OCI-LY1 (cell line): ENCODE results near the gene ASS1.

Source experiments
- H2AFZ ChIP-seq: fragments of 200-600 bp; sonication (generic), shearing (Covaris generic); 2 replicates; pipeline ENCODE4 v1.6.0; 2014; ENCODE audit warnings: antibody characterized with exemption, mild to moderate bottlenecking, low read length
- H3F3A ChIP-seq: fragments of 200-600 bp; sonication (generic), shearing (Covaris generic); 2 replicates; pipeline ENCODE4 v1.6.0; 2014; ENCODE audit warnings: mild to moderate bottlenecking, antibody characterized with exemption, low read length, moderate library complexity; ENCODE audit not compliant: insufficient read depth
- H3K27ac ChIP-seq: fragments of 200-600 bp; sonication (generic); 2 replicates; pipeline ENCODE4 v1.5.1; 2014; ENCODE audit warnings: low read length, mixed run types, mild to moderate bottlenecking, low read depth; ENCODE audit not compliant: poor library complexity, severe bottlenecking
- H3K27me3 ChIP-seq: fragments of 200-600 bp; sonication (generic); 2 replicates; pipeline ENCODE4 v1.6.0; 2014; ENCODE audit warnings: antibody characterized with exemption, mild to moderate bottlenecking, low read length, moderate library complexity; ENCODE audit not compliant: insufficient read depth
- H3K36me3 ChIP-seq: fragments of 200-600 bp; sonication (generic); 2 replicates; pipeline ENCODE4 v1.6.1; 2014; ENCODE audit warnings: mild to moderate bottlenecking, antibody characterized with exemption, low read length, moderate library complexity, mixed read lengths; ENCODE audit not compliant: insufficient read depth
- H3K4me1 ChIP-seq: fragments of 200-600 bp; sonication (generic); 2 replicates; pipeline ENCODE4 v1.5.1; 2014; ENCODE audit warnings: mild to moderate bottlenecking, low read length, moderate library complexity; ENCODE audit not compliant: insufficient read depth, severe bottlenecking
- H3K4me2 ChIP-seq: fragments of 200-600 bp; sonication (generic), shearing (Covaris generic); 2 replicates; pipeline ENCODE4 v1.6.1; 2014; ENCODE audit warnings: low read length
- H3K4me3 ChIP-seq: fragments of 200-600 bp; sonication (generic); 2 replicates; pipeline ENCODE4 v1.5.1; 2014; ENCODE audit warnings: low read length, low read depth, mild to moderate bottlenecking, mixed read lengths; ENCODE audit not compliant: poor library complexity, severe bottlenecking
- H3K79me2 ChIP-seq: fragments of 200-600 bp; shearing (Covaris generic); 2 replicates; pipeline ENCODE4 v1.6.1; 2016; ENCODE audit warnings: mixed run types, low read length, mixed read lengths; ENCODE audit not compliant: insufficient read depth
- H3K9ac ChIP-seq: fragments of 200-600 bp; sonication (generic), shearing (Covaris generic); 2 replicates; pipeline ENCODE4 v1.6.1; 2014; ENCODE audit warnings: mild to moderate bottlenecking, low read length, mixed read lengths
- H3K9me2 ChIP-seq: fragments of 200-600 bp; sonication (generic), shearing (Covaris generic); 2 replicates; pipeline ENCODE4 v1.6.1; 2014; ENCODE audit warnings: low read depth, mild to moderate bottlenecking, low read length, mixed read lengths
- H3K9me3 ChIP-seq: fragments of 200-600 bp; shearing (Covaris generic); 2 replicates; pipeline ENCODE4 v1.6.1; 2014; ENCODE audit warnings: low read length, mixed read lengths
- H4K20me1 ChIP-seq: fragments of 200-600 bp; sonication (generic), shearing (Covaris generic); 2 replicates; pipeline ENCODE4 v1.6.0; 2016; ENCODE audit warnings: mild to moderate bottlenecking, low read length; ENCODE audit not compliant: insufficient read depth
- EZH2 ChIP-seq: fragments of 200-600 bp; sonication (generic), shearing (Covaris generic); IDR thresholded peaks from 2 replicates; pipeline ENCODE4 v1.8.0; 2017; ENCODE audit warnings: borderline replicate concordance, mixed run types, mild to moderate bottlenecking, antibody characterized with exemption, low read length, moderate library complexity, mixed read lengths
- TF ChIP-seq, protein P1 (sequence below): fragments of 200-600 bp; sonication (generic), shearing (Covaris generic); IDR thresholded peaks from 2 replicates; pipeline ENCODE4 v1.5.1; 2017; ENCODE audit warnings: mild to moderate bottlenecking, antibody characterized with exemption, low read length, moderate library complexity, mixed read lengths

ASS1 gene

DNA sequence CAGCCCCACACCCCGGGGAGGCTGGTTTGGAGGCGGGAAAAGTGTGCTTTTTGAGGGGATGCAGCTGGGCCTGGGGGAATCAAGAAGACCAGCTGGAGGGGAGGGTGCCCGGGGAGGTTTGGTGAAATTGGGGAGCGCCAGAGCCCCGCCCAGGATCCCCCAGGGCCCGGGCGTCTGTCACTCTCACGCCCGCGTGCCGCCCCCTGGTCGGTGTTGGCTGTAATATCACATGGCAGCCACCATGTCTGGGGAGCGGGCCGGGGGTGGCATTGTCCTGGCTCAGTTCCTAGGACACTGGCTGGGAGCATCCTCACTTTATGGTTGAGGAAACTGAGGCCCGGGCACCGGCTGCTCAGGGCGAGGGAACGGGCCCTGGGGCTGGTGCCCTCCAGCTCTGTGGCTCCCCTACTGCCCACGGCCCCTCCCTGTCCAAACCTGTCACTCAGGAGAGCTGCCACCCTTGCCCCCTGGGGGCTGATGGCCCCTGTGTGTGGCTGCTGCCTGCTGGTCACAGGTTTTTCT, 27.5 kb downstream of the ASS1 start:
- no peaks in the 10 kb centered on the region for H3K4me1 ChIP-seq

DNA sequence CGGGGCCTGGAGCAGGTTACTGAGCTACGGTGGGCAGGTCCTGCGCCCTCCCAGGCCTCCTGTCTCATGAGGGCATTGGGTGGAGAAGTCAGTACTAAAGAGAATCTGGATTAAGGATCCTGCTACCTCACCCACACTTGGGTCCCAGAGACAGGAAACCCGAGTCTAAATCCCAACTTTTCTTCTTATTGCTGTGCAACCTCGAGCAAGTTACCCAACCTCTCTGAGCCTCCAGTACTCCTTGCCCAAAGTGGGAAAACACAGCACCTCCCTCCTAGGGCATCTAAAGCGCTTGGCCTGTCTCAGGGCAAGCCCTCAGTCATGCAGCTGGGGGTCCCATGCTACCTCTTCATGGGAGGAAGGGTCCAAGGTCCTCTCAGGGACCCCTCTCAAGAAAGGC, 28.2 kb downstream of the ASS1 start:
- Histone ChIP-seq H3K27ac (no peak overlapping the region), H3F3A (no peaks in the 10 kb centered on the region), H3K4me2 (no peak overlapping the region), H4K20me1 (no peaks in the 10 kb centered on the region), H3K9me2 (no peaks in the 10 kb centered on the region), H3K79me2 (no peaks in the 10 kb centered on the region), H3K4me3 (no peak overlapping the region), H2AFZ (no peak overlapping the region), H3K9ac (no peak overlapping the region), H3K36me3 (no peaks in the 10 kb centered on the region), H3K4me1 (no peaks in the 10 kb centered on the region), H3K9me3 (no peaks in the 10 kb centered on the region), H3K27me3 (peaks cover 12% of the 10 kb centered on the region; the same call in 1 of the 2 replicates)
- TF ChIP-seq, protein P1, sequence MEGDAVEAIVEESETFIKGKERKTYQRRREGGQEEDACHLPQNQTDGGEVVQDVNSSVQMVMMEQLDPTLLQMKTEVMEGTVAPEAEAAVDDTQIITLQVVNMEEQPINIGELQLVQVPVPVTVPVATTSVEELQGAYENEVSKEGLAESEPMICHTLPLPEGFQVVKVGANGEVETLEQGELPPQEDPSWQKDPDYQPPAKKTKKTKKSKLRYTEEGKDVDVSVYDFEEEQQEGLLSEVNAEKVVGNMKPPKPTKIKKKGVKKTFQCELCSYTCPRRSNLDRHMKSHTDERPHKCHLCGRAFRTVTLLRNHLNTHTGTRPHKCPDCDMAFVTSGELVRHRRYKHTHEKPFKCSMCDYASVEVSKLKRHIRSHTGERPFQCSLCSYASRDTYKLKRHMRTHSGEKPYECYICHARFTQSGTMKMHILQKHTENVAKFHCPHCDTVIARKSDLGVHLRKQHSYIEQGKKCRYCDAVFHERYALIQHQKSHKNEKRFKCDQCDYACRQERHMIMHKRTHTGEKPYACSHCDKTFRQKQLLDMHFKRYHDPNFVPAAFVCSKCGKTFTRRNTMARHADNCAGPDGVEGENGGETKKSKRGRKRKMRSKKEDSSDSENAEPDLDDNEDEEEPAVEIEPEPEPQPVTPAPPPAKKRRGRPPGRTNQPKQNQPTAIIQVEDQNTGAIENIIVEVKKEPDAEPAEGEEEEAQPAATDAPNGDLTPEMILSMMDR: no peak
- TF ChIP-seq EZH2: no peak

More for the DNA sequence above, 27.5 kb downstream of the ASS1 start:
- peaks cover 12% of the 10 kb centered on the region; the same call in 1 of the 2 replicates for H3K27me3 ChIP-seq
- no peaks in the 10 kb centered on the region for H3K36me3 ChIP-seq
- H3F3A ChIP-seq: no peaks in the 10 kb centered on the region
- no peak overlapping the region for H2AFZ ChIP-seq
- H3K9ac ChIP-seq: no peak overlapping the region
- H3K4me2 ChIP-seq: no peak overlapping the region
- H3K9me3 ChIP-seq: no peaks in the 10 kb centered on the region
- TF ChIP-seq, protein P1: no peak
- TF ChIP-seq EZH2: no peak
- H3K4me3 ChIP-seq: no peak overlapping the region
- H3K79me2 ChIP-seq: no peaks in the 10 kb centered on the region
- no peak overlapping the region for H3K27ac ChIP-seq
- no peaks in the 10 kb centered on the region for H3K9me2 ChIP-seq
- no peaks in the 10 kb centered on the region for H4K20me1 ChIP-seq

DNA sequence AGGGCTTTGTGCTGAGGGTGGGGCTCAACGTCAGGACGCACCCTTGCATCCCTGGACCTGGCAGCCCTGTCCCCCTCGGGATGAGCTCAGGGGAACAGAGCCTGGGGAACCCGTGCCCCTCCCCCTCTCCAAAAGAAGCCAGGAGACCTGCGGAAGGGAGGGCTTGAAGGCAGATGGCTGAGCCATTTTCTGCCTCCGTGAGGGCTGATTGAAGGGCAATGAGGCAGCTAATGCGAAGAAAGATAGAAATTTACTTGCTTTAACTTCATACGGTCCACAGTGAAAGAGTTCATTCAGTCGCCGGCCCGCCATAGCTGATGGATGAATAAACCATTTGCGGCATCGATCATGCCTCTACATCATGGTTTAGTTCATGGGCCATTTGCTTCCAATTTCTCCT, 28.8 kb downstream of the ASS1 start:
- no peak for TF ChIP-seq EZH2
- TF ChIP-seq, protein P1: no peak
- H3K4me1 ChIP-seq: no peaks in the 10 kb centered on the region
- no peak overlapping the region for H3K27ac ChIP-seq
- H3K9ac ChIP-seq: no peak overlapping the region
- H2AFZ ChIP-seq: no peak overlapping the region
- H4K20me1 ChIP-seq: no peaks in the 10 kb centered on the region
- no peaks in the 10 kb centered on the region for H3K9me3 ChIP-seq
- H3K4me3 ChIP-seq: no peak overlapping the region
- H3K9me2 ChIP-seq: no peaks in the 10 kb centered on the region
- H3K4me2 ChIP-seq: no peak overlapping the region
- H3K79me2 ChIP-seq: no peaks in the 10 kb centered on the region
- no peaks in the 10 kb centered on the region for H3K36me3 ChIP-seq
- H3K27me3 ChIP-seq: peaks cover 12% of the 10 kb centered on the region; the same call in 1 of the 2 replicates
- H3F3A ChIP-seq: no peaks in the 10 kb centered on the region
